Stimulated activated CD4-positive, alpha-beta T cell treated with anti-CD3 and anti-CD28 coated beads, Interleukin-4, amount 100 ng/mL, for 24 hours (primary cell): Measurements from ENCODE around the gene ASAP2.

Experiments used
- DNase-seq: peaks from one replicate; pipeline ENCODE4 v3.0.0-alpha.2; 2020

The ASAP2 gene

GRCh38 chr2:9445089-9445488 lies 238.5 kb downstream of the ASAP2 start:
- DNase-seq: no peak

DNA sequence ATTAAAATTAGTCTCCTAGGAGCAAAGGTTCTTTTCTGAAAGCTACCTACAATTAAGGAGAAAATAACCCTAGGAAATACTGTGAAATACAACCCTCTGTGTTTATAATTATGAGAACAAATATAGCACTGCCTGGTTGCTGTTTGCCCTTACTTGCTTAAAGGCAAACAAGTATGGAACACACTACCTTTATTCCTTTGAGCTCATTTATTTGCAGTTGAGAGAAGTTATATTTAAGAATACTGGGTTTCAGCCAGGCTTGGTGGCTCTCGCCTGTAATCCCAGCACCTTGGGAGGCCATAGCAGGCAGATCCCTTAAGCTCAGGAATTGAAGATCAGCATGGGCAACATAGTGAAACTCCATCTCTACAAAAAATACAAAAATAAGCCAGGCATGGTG lies 244.6 kb downstream of the ASAP2 start:
- DNase-seq: no peak
